ENCODE results near the gene DDX6.

DDX6 gene

DNA sequence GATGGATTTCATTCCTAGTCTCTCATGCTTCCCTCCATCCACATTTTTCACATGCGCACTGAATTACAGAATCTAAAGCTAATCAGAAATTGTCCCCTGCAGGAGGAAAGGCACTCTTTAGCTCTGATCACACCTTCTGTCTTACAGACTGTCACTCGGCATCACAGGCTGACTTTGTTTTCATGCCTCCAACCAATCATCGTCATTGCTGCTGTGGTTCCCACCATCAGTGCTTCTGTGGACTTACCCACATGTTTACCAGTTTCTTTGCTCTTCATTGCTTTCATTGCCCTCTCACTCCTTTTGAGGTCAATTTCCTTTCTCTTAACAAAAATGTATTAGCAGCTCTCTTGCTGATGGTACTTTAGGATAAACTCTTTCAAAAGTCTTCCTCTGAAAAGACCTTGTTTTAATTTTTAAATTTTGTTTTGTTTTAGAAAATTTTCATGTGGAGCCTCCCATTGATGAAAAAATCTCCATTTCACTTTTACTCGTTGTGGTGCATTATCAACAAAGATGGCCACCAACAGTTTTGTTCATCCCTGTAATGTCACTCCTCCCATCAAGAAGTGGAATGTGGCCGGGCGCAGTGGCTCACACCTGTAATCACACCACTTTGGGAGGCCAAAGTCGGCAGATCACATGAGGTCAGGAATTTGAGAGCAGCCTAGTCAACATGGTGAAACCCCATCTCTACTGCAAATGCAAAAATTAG lies 91.3 kb downstream of the DDX6 start:
- DNase-seq: peak; percentile 42

All from stimulated activated CD4-positive, alpha-beta T cell treated with anti-CD3 and anti-CD28 coated beads, Interleukin-4, amount 100 ng/mL, for 24 hours (primary cell).